Liver (tissue), 3 donors: ENCODE measurements around the gene PCDHGB3.

Source experiments
- CTCF ChIP-seq: fragments of 150-350 bp; IDR thresholded peaks from 2 replicates; pipeline ENCODE4 v1.5.1; 2017; ENCODE audit warnings: improper control_type of control experiment, low read depth, low read length; ENCODE audit not compliant: missing input control
- FOXA1 ChIP-seq: IDR thresholded peaks from 2 replicates; pipeline ENCODE4 v1.6.1; 2016; ENCODE audit warnings: antibody characterized with exemption
- JUND ChIP-seq, 2 donors: IDR thresholded peaks; 2 replicates each; pipeline ENCODE4 v1.6.1; 2016; ENCODE audit warnings: antibody characterized with exemption in 2 of 2
- RAD21 ChIP-seq, 2 donors: IDR thresholded peaks; 2 replicates each; pipeline ENCODE4 v1.6.1; 2016; ENCODE audit warnings: antibody characterized with exemption in 2 of 2, mild to moderate bottlenecking in 2 of 2
- REST ChIP-seq: IDR thresholded peaks from 2 replicates; pipeline ENCODE4 v1.6.1; 2016; ENCODE audit warnings: antibody characterized with exemption, mild to moderate bottlenecking
- SP1 ChIP-seq: IDR thresholded peaks from 2 replicates; pipeline ENCODE4 v1.6.1; 2018; ENCODE audit warnings: antibody characterized with exemption, mild to moderate bottlenecking
- YY1 ChIP-seq: IDR thresholded peaks from 2 replicates; pipeline ENCODE4 v1.6.1; 2016; ENCODE audit warnings: antibody characterized with exemption, mild to moderate bottlenecking
- TF ChIP-seq, protein P1 (sequence below): IDR thresholded peaks from 2 replicates; pipeline ENCODE4 v1.6.1; 2016; ENCODE audit warnings: antibody characterized with exemption
- TF ChIP-seq, protein P2 (sequence below): IDR thresholded peaks from 2 replicates; pipeline ENCODE4 v1.6.1; 2016; ENCODE audit warnings: antibody characterized with exemption
- TF ChIP-seq, protein P3 (sequence below): IDR thresholded peaks from 2 replicates; pipeline ENCODE4 v1.6.1; 2016; ENCODE audit warnings: antibody characterized with exemption
- donor health status: healthy.
- donor health status: healthy.

DNA sequence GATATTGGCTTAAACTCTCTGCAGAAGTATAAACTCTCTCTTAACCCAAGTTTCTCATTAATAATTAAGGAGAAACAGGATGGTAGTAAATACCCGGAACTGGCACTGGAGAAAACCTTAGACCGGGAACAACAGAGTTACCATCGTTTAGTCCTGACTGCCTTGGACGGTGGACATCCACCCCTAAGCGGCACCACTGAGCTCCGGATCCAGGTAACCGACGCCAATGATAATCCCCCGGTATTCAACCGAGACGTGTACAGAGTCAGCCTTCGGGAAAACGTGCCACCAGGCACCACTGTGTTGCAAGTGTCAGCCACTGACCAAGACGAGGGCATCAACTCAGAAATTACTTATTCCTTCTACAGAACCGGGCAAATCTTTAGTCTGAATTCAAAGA, 28.6 kb downstream of the PCDHGB3 start:
- TF ChIP-seq SP1, result no peak
- no peak for TF ChIP-seq CTCF
- no peak for TF ChIP-seq REST
- TF ChIP-seq, protein P1, sequence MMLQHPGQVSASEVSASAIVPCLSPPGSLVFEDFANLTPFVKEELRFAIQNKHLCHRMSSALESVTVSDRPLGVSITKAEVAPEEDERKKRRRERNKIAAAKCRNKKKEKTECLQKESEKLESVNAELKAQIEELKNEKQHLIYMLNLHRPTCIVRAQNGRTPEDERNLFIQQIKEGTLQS, result no peak
- TF ChIP-seq FOXA1, result no peak
- TF ChIP-seq RAD21 (IDR thresholded peaks at IDR 0.05), result no peak
- no peak for TF ChIP-seq JUND (IDR thresholded peaks at IDR 0.05)
- TF ChIP-seq, protein P2, sequence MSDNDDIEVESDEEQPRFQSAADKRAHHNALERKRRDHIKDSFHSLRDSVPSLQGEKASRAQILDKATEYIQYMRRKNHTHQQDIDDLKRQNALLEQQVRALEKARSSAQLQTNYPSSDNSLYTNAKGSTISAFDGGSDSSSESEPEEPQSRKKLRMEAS, result no peak
- no peak for TF ChIP-seq YY1
- TF ChIP-seq, protein P3, sequence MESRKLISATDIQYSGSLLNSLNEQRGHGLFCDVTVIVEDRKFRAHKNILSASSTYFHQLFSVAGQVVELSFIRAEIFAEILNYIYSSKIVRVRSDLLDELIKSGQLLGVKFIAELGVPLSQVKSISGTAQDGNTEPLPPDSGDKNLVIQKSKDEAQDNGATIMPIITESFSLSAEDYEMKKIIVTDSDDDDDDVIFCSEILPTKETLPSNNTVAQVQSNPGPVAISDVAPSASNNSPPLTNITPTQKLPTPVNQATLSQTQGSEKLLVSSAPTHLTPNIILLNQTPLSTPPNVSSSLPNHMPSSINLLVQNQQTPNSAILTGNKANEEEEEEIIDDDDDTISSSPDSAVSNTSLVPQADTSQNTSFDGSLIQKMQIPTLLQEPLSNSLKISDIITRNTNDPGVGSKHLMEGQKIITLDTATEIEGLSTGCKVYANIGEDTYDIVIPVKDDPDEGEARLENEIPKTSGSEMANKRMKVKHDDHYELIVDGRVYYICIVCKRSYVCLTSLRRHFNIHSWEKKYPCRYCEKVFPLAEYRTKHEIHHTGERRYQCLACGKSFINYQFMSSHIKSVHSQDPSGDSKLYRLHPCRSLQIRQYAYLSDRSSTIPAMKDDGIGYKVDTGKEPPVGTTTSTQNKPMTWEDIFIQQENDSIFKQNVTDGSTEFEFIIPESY, result no peak
